A549 (cell line): ENCODE measurements around the gene STPG4.

Source experiments
- POLR2A ChIP-seq: IDR thresholded peaks from 2 replicates; pipeline ENCODE4 v1.6.1; 2012; ENCODE audit warnings: mild to moderate bottlenecking, low read length
- TF ChIP-seq, protein P1 (sequence below): fragments of >200 bp; sonication (Bioruptor Twin); formaldehyde crosslinking; IDR thresholded peaks from 3 replicates; pipeline ENCODE4 v1.5.1; 2016
- TF ChIP-seq, protein P2 (sequence below): IDR thresholded peaks from 2 replicates; pipeline ENCODE4 v1.6.1; 2012; ENCODE audit warnings: low read depth, borderline replicate concordance

DNA sequence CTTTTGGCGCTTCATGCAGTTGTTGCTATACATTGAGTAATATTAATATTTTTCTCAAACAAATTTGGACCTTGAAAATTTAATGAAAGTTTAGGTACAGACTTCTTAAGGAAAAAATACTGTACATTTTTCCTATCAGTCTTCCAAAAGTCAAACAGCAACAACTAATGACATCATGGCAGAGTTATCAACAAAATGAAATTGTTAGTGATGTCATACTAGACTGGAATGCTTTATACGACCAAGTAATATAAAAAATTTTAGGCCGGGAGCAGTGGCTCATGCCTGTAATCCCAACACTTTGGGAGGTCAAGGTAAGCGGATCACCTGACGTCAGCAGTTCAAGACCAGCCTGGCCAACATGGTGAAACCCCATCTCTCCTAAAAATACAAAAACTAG is 12.0 kb upstream of the STPG4 start:
- TF ChIP-seq, protein P1, sequence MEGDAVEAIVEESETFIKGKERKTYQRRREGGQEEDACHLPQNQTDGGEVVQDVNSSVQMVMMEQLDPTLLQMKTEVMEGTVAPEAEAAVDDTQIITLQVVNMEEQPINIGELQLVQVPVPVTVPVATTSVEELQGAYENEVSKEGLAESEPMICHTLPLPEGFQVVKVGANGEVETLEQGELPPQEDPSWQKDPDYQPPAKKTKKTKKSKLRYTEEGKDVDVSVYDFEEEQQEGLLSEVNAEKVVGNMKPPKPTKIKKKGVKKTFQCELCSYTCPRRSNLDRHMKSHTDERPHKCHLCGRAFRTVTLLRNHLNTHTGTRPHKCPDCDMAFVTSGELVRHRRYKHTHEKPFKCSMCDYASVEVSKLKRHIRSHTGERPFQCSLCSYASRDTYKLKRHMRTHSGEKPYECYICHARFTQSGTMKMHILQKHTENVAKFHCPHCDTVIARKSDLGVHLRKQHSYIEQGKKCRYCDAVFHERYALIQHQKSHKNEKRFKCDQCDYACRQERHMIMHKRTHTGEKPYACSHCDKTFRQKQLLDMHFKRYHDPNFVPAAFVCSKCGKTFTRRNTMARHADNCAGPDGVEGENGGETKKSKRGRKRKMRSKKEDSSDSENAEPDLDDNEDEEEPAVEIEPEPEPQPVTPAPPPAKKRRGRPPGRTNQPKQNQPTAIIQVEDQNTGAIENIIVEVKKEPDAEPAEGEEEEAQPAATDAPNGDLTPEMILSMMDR, result no peak
- no peak for TF ChIP-seq POLR2A
- TF ChIP-seq, protein P2, sequence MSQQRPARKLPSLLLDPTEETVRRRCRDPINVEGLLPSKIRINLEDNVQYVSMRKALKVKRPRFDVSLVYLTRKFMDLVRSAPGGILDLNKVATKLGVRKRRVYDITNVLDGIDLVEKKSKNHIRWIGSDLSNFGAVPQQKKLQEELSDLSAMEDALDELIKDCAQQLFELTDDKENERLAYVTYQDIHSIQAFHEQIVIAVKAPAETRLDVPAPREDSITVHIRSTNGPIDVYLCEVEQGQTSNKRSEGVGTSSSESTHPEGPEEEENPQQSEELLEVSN, result no peak
